Neural crest cell (in vitro differentiated cells): ENCODE data around the gene ARHGAP19. TPM values are rescaled to one million over a fixed set of nuclear protein-coding genes. Genes with fewer than 3 reads are reported as not detected.

Experiments used
- DNase-seq: peaks from one replicate; pipeline ENCODE4 v3.0.0; 2021; ENCODE audit warnings: low read depth, mixed read lengths, low spot score
- H3K27ac Mint-ChIP-seq: one replicate; pipeline ENCODE4 v1.8.0; 2021; ENCODE audit warnings: mild to moderate bottlenecking, mixed read lengths; ENCODE audit not compliant: unreplicated experiment
- H3K27me3 Mint-ChIP-seq: 2 replicates; pipeline ENCODE4 v1.8.0; 2021; ENCODE audit warnings: low read depth, mild to moderate bottlenecking, mixed read lengths
- H3K36me3 Mint-ChIP-seq: 2 replicates; pipeline ENCODE4 v1.8.0; 2021; ENCODE audit warnings: low read depth, mild to moderate bottlenecking, mixed read lengths
- H3K4me1 Mint-ChIP-seq: 2 replicates; pipeline ENCODE4 v1.8.0; 2021; ENCODE audit warnings: mixed read lengths
- H3K4me3 Mint-ChIP-seq: one replicate; pipeline ENCODE4 v1.8.0; 2021; ENCODE audit warnings: mild to moderate bottlenecking, mixed read lengths
- H3K9me3 Mint-ChIP-seq: 2 replicates; pipeline ENCODE4 v1.8.0; 2021; ENCODE audit warnings: mixed read lengths
- total RNA-seq: library from RNA; stranded (reverse); gene quantifications from 2 replicates; pipeline ENCODE4 v1.2.1, GENCODE V29; 2021
- TF ChIP-seq, protein P1 (sequence below): fragments of 200-600 bp; sonication (generic); conservative IDR thresholded peaks from 2 replicates; pipeline ENCODE4 v1.5.0; 2021; ENCODE audit warnings: antibody characterized with exemption, mild to moderate bottlenecking

ARHGAP19 gene
- total RNA-seq, 1 donor from 2014 or later, result 30.3 TPM

DNA sequence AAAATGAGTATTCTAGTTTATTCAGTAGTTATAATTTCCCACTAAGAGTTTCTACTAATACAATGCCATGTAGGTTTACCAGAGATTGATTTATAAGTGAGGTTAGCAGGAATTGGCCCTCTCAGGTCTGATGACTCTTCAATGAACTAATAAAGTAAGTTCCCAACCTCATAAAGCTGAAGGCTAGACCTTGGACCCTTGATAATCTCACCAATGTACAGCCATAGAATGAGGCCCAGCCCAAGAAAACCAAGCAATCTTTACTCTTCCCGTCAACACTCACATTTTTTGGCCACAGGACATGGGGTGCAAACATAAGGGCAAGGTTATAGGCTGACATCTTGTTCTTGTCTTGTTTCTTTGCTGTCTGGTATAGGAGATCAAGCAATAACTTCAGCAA, 33.3 kb downstream of the ARHGAP19 start:
- peaks cover 3% of the 10 kb centered on the region for H3K4me1 Mint-ChIP-seq
- H3K9me3 Mint-ChIP-seq, result no peaks in the 10 kb centered on the region
- no peak overlapping the region for H3K27ac Mint-ChIP-seq
- H3K36me3 Mint-ChIP-seq, result peaks cover 23% of the 10 kb centered on the region
- no peak for DNase-seq
- H3K27me3 Mint-ChIP-seq, result no peaks in the 10 kb centered on the region
- TF ChIP-seq, protein P1, sequence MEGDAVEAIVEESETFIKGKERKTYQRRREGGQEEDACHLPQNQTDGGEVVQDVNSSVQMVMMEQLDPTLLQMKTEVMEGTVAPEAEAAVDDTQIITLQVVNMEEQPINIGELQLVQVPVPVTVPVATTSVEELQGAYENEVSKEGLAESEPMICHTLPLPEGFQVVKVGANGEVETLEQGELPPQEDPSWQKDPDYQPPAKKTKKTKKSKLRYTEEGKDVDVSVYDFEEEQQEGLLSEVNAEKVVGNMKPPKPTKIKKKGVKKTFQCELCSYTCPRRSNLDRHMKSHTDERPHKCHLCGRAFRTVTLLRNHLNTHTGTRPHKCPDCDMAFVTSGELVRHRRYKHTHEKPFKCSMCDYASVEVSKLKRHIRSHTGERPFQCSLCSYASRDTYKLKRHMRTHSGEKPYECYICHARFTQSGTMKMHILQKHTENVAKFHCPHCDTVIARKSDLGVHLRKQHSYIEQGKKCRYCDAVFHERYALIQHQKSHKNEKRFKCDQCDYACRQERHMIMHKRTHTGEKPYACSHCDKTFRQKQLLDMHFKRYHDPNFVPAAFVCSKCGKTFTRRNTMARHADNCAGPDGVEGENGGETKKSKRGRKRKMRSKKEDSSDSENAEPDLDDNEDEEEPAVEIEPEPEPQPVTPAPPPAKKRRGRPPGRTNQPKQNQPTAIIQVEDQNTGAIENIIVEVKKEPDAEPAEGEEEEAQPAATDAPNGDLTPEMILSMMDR, result no peak
- no peak overlapping the region for H3K4me3 Mint-ChIP-seq

DNA sequence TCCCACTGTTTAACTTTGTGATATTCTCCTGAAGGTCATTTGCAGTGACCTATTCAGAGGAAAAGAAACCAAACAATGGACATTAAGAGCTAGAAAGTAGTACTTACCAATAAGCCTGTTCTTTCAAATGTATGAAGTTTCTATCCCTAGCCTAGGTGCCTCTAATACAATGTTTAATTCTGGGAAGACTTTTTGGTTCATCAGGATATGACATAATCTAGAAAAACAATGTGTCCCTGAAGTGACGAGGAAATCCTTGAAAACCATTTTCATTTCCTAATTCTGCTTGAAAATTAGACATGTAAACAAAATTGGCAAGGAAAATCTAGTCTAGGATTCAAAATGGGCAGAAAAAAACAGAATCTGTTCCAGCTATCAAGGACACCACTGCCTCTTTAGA, 36.1 kb downstream of the ARHGAP19 start:
- TF ChIP-seq, protein P1, result no peak
- Mint-ChIP-seq H3K4me1 (peaks cover 3% of the 10 kb centered on the region), H3K9me3 (no peaks in the 10 kb centered on the region), H3K4me3 (no peak overlapping the region), H3K36me3 (peaks cover 28% of the 10 kb centered on the region), H3K27me3 (no peaks in the 10 kb centered on the region), H3K27ac (no peak overlapping the region)
- DNase-seq, result no peak

DNA sequence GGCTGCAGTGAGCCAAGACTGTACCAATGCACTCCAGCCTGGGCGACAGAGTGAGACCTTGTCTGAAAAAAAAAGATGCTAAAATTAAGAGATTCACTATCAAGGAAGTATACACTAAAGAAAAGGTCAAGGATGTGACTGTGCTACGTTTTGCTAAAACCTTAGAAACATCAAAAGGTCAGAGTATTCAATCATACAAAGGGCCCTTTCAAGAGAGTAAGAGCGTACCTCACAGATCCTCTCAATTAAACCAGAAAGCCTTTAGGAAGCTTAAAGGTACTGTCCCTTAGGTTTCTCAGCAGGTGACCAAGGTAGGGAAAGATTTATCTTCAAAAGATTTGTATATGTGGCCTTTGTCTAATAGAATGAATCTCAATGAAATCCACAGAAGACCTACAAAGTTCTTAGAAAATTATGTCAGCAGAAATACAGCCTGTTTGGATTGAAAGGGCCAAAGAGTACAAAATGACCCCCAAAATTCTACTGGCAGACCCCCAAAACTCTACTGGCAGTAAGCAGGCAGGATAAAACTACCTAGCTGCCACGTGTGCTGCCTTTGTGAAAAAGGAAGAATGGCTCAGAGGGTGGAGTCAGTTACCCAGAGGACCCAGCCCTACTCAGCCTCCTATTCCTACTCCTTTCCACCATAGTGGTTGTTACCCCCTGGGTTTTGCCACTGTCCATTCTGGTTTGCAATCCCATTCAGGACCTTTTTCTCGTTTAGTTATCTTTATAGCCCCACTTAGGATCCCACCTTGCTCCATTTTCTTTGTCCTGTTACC, 36.7 kb downstream of the ARHGAP19 start:
- Mint-ChIP-seq H3K36me3 (peaks cover 28% of the 10 kb centered on the region), H3K4me1 (peaks cover 3% of the 10 kb centered on the region), H3K9me3 (no peaks in the 10 kb centered on the region), H3K4me3 (no peak overlapping the region), H3K27me3 (no peaks in the 10 kb centered on the region), H3K27ac (no peak overlapping the region)
- DNase-seq, result no peak
- TF ChIP-seq, protein P1, result no peak

DNA sequence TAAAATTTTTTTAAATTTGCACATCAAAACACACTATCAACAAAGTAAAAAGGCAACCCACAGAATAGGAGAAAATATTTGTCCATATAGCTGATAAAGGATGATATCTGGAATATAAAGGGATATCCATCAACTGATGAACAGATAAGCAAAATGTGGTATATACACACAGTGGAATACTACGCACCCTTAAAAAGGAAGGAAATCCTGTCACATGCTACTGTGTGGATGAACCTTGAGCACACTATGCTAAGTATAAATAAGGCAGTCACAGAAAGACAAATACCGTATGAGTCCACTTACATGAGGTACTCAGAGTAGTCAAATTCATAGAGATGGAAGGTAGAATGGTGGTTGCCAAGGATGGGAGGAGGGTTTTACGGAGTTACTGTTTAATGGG, 37.7 kb downstream of the ARHGAP19 start:
- no peaks in the 10 kb centered on the region for H3K27me3 Mint-ChIP-seq
- no peak for DNase-seq
- TF ChIP-seq, protein P1, result no peak
- no peaks in the 10 kb centered on the region for H3K9me3 Mint-ChIP-seq
- H3K27ac Mint-ChIP-seq, result no peak overlapping the region
- peaks cover 3% of the 10 kb centered on the region for H3K4me1 Mint-ChIP-seq
- no peak overlapping the region for H3K4me3 Mint-ChIP-seq
- peaks cover 28% of the 10 kb centered on the region for H3K36me3 Mint-ChIP-seq

DNA sequence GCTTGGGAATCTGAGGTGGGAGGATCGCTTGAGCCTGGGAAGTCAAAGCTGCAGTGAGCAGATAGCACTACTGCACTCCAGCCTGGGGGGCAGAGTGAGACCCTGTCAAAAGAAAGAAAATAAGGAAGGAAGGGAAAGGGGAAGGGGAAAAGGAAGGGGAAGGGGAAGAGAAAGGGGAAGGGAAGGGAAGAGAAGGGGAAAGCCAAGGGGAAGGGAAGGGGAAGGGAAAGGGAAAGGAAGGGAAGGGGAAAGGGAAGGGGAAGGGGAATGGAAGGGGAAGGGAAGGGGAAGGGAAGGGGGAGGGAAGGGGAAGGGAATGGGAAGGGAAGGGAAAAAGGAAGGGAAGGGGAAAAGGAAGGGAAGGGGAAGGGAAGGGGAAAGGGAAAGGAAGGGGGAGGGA, 41.5 kb downstream of the ARHGAP19 start:
- TF ChIP-seq, protein P1, result no peak
- H3K4me1 Mint-ChIP-seq, result peaks cover 3% of the 10 kb centered on the region
- DNase-seq, result no peak
- H3K27me3 Mint-ChIP-seq, result no peaks in the 10 kb centered on the region
- H3K9me3 Mint-ChIP-seq, result no peaks in the 10 kb centered on the region
- H3K4me3 Mint-ChIP-seq, result no peak overlapping the region
- H3K36me3 Mint-ChIP-seq, result peaks cover 21% of the 10 kb centered on the region
- no peak overlapping the region for H3K27ac Mint-ChIP-seq
